Measurements from ENCODE around the gene DBT. TPM values are rescaled to one million over a fixed set of nuclear protein-coding genes. Genes with fewer than 3 reads are reported as not detected.

The DBT gene
- total and polyA plus RNA-seq, 2 of the 8 experiments (the other 6 are each of a cell fraction or from before 2014, with no cell fraction given), result 3.3 to 24.6 TPM

DNA sequence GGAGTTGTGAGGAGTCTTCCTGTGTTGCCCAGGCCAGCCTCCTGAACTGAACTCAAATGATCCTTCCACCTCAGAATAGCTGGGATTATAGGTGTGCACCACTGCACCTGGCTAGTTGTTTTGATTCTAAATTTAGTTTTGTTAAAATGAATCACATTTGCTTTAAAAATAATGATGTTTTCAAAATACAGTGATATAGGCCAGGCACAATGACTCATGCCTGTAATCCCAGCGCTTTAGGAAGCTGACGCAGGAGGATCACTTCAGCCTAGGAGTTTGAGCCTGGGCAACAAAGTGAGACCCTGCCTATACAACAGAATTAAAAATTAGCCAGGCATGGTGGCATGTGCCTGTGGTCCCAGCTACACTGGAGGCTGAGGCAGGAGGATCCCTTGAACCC, 40.7 kb upstream of the DBT start:
- CTCF ChIA-PET (ENCODE audit: partially characterized antibody), result interaction anchor here (0.6 to 1.3 kb wide), 4 partner anchors 8 to 170 kb away, joined by 3 to 4 read pairs (median 3); no protein-coding TSS in a partner anchor
- 92% methylated on average over 2 of the region's 2 CpGs; no CpG with 5 or more reads in 1 of the 2 experiments for WGBS, 2 experiments (ENCODE audit: extremely low coverage in 1 of 2, insufficient coverage in 1 of 2, insufficient read length in 1 of 2, insufficient replicate concordance in 2 of 2, low coverage in 1 of 2, low lambda C conversion rate in 2 of 2, missing lambda C conversion rate in 1 of 2)
- H3K23ac ChIP-seq (ENCODE audit: insufficient read length), result no peak overlapping the region
- no peak overlapping the region for H4K91ac ChIP-seq (replicated peaks; ENCODE audit: insufficient read length, low read length)
- H2BK15ac ChIP-seq (ENCODE audit: low read length), result no peak overlapping the region
- no peaks in the 10 kb centered on the region for H3K23me2 ChIP-seq (ENCODE audit: low read depth, low read length)
- H2AK5ac ChIP-seq (ENCODE audit: low read depth, low read length), result no peak overlapping the region
- H2BK120ac ChIP-seq (replicated peaks; ENCODE audit: low read depth, low read length), result no peak overlapping the region
- no peaks in the 10 kb centered on the region for H3K79me1 ChIP-seq (ENCODE audit: low read depth, low read length)
- H4K8ac ChIP-seq (ENCODE audit: extremely low read depth, insufficient read depth, low read length), result no peak overlapping the region
- POLR2A ChIA-PET (ENCODE audit: partially characterized antibody), result interaction anchor here (0.9 kb wide), 1 partner anchor 16 kb away, joined by 4 read pairs; no protein-coding TSS in a partner anchor
- no peak overlapping the region for H2BK5ac ChIP-seq (ENCODE audit: low read depth, low read length)
- DNase-seq (ENCODE audit: low read depth in 1 of 2, low spot score in 2 of 2) (no peak), FAIRE-seq (no peak)
- no peaks in the 10 kb centered on the region for H3K79me2 ChIP-seq (ENCODE audit: control insufficient read depth in 1 of 2, insufficient read depth in 2 of 2, low read length in 2 of 2)
- no peak overlapping the region for H3K9ac ChIP-seq (replicated peaks in 1 of 4; ENCODE audit: extremely low read depth in 1 of 4, low read depth in 3 of 4, low read length in 3 of 4)
- no peak overlapping the region for H2BK20ac ChIP-seq (ENCODE audit: low read length)
- H3K4me1 ChIP-seq (replicated peaks in 1 of 4; ENCODE audit: control insufficient read depth in 3 of 4, insufficient read depth in 4 of 4, low read length in 3 of 4), result no peaks in the 10 kb centered on the region
- H3K27ac ChIP-seq (ENCODE audit: low read depth, low read length), result no peak overlapping the region
- no peak for TF ChIP-seq JUN (IDR thresholded peaks at IDR 0.05; ENCODE audit: low read depth, low read length)
- TF ChIP-seq EZH2 (IDR thresholded peaks at IDR 0.05; ENCODE audit: low read depth, low read length, severe bottlenecking), result no peak
- TF ChIP-seq TAF7 (optimal IDR thresholded peaks at IDR 0.05; ENCODE audit: borderline replicate concordance, low read depth, low read length), result no peak
- no peak for TF ChIP-seq ASH2L (IDR thresholded peaks at IDR 0.05; ENCODE audit: low read length)
- TF ChIP-seq SP2 (IDR thresholded peaks at IDR 0.05; ENCODE audit: low read length), result no peak
- TF ChIP-seq MAFK (IDR thresholded peaks at IDR 0.05; ENCODE audit: low read depth, low read length), result no peak
- TF ChIP-seq SIN3A (conservative IDR thresholded peaks at IDR 0.05 in 1 of 2, IDR thresholded peaks at IDR 0.05 in 1 of 2; ENCODE audit: low read depth in 1 of 2, low read length in 2 of 2), result no peak
- no peak for TF ChIP-seq TEAD4 (IDR thresholded peaks at IDR 0.05; ENCODE audit: low read depth, low read length)
- TF ChIP-seq CHD1 (IDR thresholded peaks at IDR 0.05; ENCODE audit: low read depth, low read length), result no peak
- TF ChIP-seq BACH1 (IDR thresholded peaks at IDR 0.05; ENCODE audit: low read length), result no peak
- no peak for TF ChIP-seq KDM5A (IDR thresholded peaks at IDR 0.05; ENCODE audit: low read length)
- no peak for TF ChIP-seq POLR2A (IDR thresholded peaks at IDR 0.05; ENCODE audit: control extremely low read depth in 1 of 2, low read depth in 2 of 2, low read length in 2 of 2)
- H3K18ac ChIP-seq (ENCODE audit: extremely low read depth, low read length), result no peak overlapping the region
- H3K4me2 ChIP-seq (ENCODE audit: insufficient read depth in 1 of 2, low read depth in 2 of 2, low read length in 2 of 2), result no peak overlapping the region
- H3K4me3 ChIP-seq (ENCODE audit: extremely low read depth in 1 of 4, insufficient read depth in 2 of 4, low read depth in 3 of 4, low read length in 4 of 4), result no peak overlapping the region
- H3K14ac ChIP-seq (ENCODE audit: insufficient read length), result no peak overlapping the region
- H4K20me1 ChIP-seq (replicated peaks in 1 of 2; ENCODE audit: control insufficient read depth in 1 of 2, insufficient read depth in 2 of 2, low read length in 2 of 2), result peaks cover 0 to 2% of the 10 kb centered on the region in 2 experiments
- H3K27me3 ChIP-seq (replicated peaks in 1 of 4; ENCODE audit: control insufficient read depth in 3 of 4, extremely low read depth in 1 of 4, insufficient read depth in 3 of 4, low read length in 3 of 4), result no peaks in the 10 kb centered on the region
- H2AFZ ChIP-seq (ENCODE audit: low read length), result no peak overlapping the region
- H4K5ac ChIP-seq (ENCODE audit: insufficient read length, low read depth, low read length), result no peak overlapping the region
- H3K56ac ChIP-seq (replicated peaks; ENCODE audit: insufficient read length, low read depth, low read length), result no peak overlapping the region
- no peaks in the 10 kb centered on the region for H3K9me3 ChIP-seq (ENCODE audit: insufficient read depth in 2 of 2, low read depth in 1 of 2, low read length in 1 of 2)
- H3K36me3 ChIP-seq (ENCODE audit: control insufficient read depth in 2 of 4, insufficient read depth in 4 of 4, low read length in 3 of 4), result peaks cover 2 to 45% (median 15%) of the 10 kb centered on the region in 4 experiments; a peak in 7 of 8 replicates
- no peak overlapping the region for H3K4ac ChIP-seq (replicated peaks; ENCODE audit: insufficient read length, low read depth, low read length)
- no peak overlapping the region for H2BK12ac ChIP-seq (ENCODE audit: low read depth, low read length)

Measured in H1 (cell line).